Measurements from ENCODE around the gene SLC26A5.
"Not testable (repeated sequence)": the region's sequence is repeated elsewhere in the genome, so short reads cannot be mapped to it uniquely, and the experiment has no call there.

The SLC26A5 gene, protein sequence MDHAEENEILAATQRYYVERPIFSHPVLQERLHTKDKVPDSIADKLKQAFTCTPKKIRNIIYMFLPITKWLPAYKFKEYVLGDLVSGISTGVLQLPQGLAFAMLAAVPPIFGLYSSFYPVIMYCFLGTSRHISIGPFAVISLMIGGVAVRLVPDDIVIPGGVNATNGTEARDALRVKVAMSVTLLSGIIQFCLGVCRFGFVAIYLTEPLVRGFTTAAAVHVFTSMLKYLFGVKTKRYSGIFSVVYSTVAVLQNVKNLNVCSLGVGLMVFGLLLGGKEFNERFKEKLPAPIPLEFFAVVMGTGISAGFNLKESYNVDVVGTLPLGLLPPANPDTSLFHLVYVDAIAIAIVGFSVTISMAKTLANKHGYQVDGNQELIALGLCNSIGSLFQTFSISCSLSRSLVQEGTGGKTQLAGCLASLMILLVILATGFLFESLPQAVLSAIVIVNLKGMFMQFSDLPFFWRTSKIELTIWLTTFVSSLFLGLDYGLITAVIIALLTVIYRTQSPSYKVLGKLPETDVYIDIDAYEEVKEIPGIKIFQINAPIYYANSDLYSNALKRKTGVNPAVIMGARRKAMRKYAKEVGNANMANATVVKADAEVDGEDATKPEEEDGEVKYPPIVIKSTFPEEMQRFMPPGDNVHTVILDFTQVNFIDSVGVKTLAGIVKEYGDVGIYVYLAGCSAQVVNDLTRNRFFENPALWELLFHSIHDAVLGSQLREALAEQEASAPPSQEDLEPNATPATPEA

GRCh38 chr7:103446049-103446520 is at the start of gene SLC26A5:
Gene SLC26A5, minus strand, starts transcription at chr7:103446207. Its CDS starts 24,693 bp downstream, at chr7:103421514.
- Histone ChIP-seq H3K9ac (ENCODE audit: low read length) (no peak within 1 kb of the TSS), H3K4me1 (ENCODE audit: control insufficient read depth, insufficient read depth, low read length) (no peaks in the 10 kb centered on the region), H3K36me3 (ENCODE audit: control insufficient read depth, insufficient read depth, low read length) (no peaks in the 10 kb centered on the region), H3K27me3 (ENCODE audit: control insufficient read depth, insufficient read depth, low read length) (no peaks in the 10 kb centered on the region), H3K4me3 (ENCODE audit: low read length) (peak within 1 kb of the TSS; percentile 44), H3K27ac (ENCODE audit: low read depth, low read length) (no peak within 1 kb of the TSS)

DNA sequence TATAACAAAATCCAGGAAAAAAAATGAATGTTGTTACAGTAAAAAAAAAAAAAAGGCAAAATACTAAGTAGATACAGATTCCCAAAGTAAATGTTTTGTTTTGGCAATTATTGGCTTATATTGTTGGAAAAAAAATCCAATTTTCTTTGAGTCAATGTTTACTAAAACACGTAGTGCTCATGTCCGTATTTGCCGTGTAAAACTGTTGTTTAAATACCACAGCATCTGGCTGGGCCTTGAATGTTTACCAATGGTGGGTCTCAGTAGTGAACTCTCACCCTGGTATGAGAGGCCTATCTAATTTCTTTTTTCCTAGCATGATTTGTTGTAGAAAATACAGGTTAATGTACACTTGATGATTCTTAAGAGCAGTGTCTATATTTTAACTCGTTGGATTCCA is 41.4 kb upstream of the SLC26A5 start:
- Histone ChIP-seq H3K27ac (ENCODE audit: low read depth, low read length) (no peak overlapping the region), H3K9ac (ENCODE audit: low read length) (no peak overlapping the region), H3K4me3 (ENCODE audit: low read length) (no peak overlapping the region), H3K4me1 (ENCODE audit: control insufficient read depth, insufficient read depth, low read length) (no peaks in the 10 kb centered on the region), H3K36me3 (ENCODE audit: control insufficient read depth, insufficient read depth, low read length) (no peaks in the 10 kb centered on the region), H3K27me3 (ENCODE audit: control insufficient read depth, insufficient read depth, low read length) (no peaks in the 10 kb centered on the region)

DNA sequence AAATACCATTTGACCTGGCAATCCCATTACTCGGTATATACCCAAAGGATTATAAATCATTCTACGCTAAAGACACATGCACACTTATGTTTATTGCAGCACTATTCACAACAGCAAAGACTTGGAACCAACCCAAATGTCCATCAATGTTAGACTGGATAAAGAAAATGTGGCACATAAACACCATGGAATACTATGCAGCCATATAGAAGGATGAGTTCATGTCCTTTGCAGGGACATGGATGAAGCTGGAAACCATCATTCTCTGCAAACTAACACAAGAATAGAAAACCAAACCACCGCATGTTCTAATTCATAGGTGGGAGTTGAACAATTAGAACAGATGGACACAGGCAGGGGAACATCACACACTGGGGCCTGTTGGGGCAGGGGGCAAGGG is 40.9 kb upstream of the SLC26A5 start:
- H3K4me3 ChIP-seq (ENCODE audit: low read length); H3K27ac ChIP-seq (ENCODE audit: low read depth, low read length); H3K36me3 ChIP-seq (ENCODE audit: control insufficient read depth, insufficient read depth, low read length); H3K9ac ChIP-seq (ENCODE audit: low read length); H3K4me1 ChIP-seq (ENCODE audit: control insufficient read depth, insufficient read depth, low read length); H3K27me3 ChIP-seq (ENCODE audit: control insufficient read depth, insufficient read depth, low read length): not testable (repeated sequence)

DNA sequence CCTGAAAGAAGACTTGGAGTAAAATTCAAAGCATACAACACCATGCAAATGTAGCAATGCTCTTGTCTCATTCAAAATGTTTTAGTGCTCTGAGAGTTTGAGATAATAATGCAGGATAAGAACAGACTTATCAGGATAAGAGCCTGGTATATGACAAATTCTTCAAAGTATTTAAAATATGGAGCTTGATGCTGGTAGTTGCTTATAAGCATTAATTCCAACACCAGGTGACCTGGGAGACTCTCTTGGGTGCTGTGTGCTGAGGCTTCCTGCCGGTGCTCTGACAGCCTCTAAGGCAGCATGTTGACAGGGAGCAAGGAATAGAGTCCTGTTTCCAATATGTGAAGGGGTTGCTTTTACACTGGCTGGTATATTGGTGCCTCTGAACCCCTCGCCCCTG is 34.8 kb upstream of the SLC26A5 start:
- H3K36me3 ChIP-seq (ENCODE audit: control insufficient read depth, insufficient read depth, low read length), result no peaks in the 10 kb centered on the region
- no peak overlapping the region for H3K27ac ChIP-seq (ENCODE audit: low read depth, low read length)

GRCh38 chr7:103474956-103475355 is 28.9 kb upstream of the SLC26A5 start:
- H3K4me1 ChIP-seq (ENCODE audit: control insufficient read depth, insufficient read depth, low read length), result no peaks in the 10 kb centered on the region
- no peak overlapping the region for H3K4me3 ChIP-seq (ENCODE audit: low read length)

More for the DNA sequence above, 34.8 kb upstream of the SLC26A5 start:
- Histone ChIP-seq H3K9ac (ENCODE audit: low read length) (no peak overlapping the region), H3K27me3 (ENCODE audit: control insufficient read depth, insufficient read depth, low read length) (no peaks in the 10 kb centered on the region), H3K4me1 (ENCODE audit: control insufficient read depth, insufficient read depth, low read length) (no peaks in the 10 kb centered on the region), H3K4me3 (ENCODE audit: low read length) (no peak overlapping the region)

GRCh38 chr7:103469095-103469948 is 23.3 kb upstream of the SLC26A5 start:
- Histone ChIP-seq H3K36me3 (ENCODE audit: control insufficient read depth, insufficient read depth, low read length) (no peaks in the 10 kb centered on the region), H3K4me1 (ENCODE audit: control insufficient read depth, insufficient read depth, low read length) (no peaks in the 10 kb centered on the region), H3K9ac (ENCODE audit: low read length) (no peak overlapping the region), H3K27ac (ENCODE audit: low read depth, low read length) (no peak overlapping the region), H3K4me3 (ENCODE audit: low read length) (no peak overlapping the region), H3K27me3 (ENCODE audit: control insufficient read depth, insufficient read depth, low read length) (no peaks in the 10 kb centered on the region)

More at GRCh38 chr7:103474956-103475355, 28.9 kb upstream of the SLC26A5 start:
- Histone ChIP-seq H3K36me3 (ENCODE audit: control insufficient read depth, insufficient read depth, low read length) (no peaks in the 10 kb centered on the region), H3K27me3 (ENCODE audit: control insufficient read depth, insufficient read depth, low read length) (no peaks in the 10 kb centered on the region), H3K27ac (ENCODE audit: low read depth, low read length) (no peak overlapping the region), H3K9ac (ENCODE audit: low read length) (no peak overlapping the region)

DNA sequence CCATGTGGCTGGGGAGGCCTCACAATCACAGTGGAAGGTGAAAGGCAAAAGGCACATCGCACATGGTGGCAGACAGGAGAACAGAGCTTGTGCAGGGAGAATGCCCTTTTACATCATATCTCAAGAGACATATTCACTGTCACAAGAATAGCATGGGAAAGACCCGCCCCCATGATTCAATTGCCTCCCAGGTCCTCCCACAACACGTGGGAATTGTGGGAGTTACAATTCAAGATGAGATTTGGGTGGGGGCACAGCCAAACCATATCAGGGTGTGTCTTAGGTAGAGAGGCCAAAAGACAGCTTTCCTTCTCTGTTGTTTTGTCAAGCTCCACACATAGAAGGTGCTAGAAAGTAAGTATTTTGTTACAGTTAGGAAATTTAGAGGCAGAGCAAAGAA is 20.8 kb upstream of the SLC26A5 start:
- no peak overlapping the region for H3K9ac ChIP-seq (ENCODE audit: low read length)
- no peak overlapping the region for H3K27ac ChIP-seq (ENCODE audit: low read depth, low read length)
- no peaks in the 10 kb centered on the region for H3K4me1 ChIP-seq (ENCODE audit: control insufficient read depth, insufficient read depth, low read length)
- H3K4me3 ChIP-seq (ENCODE audit: low read length), result no peak overlapping the region
- no peaks in the 10 kb centered on the region for H3K27me3 ChIP-seq (ENCODE audit: control insufficient read depth, insufficient read depth, low read length)
- no peaks in the 10 kb centered on the region for H3K36me3 ChIP-seq (ENCODE audit: control insufficient read depth, insufficient read depth, low read length)

DNA sequence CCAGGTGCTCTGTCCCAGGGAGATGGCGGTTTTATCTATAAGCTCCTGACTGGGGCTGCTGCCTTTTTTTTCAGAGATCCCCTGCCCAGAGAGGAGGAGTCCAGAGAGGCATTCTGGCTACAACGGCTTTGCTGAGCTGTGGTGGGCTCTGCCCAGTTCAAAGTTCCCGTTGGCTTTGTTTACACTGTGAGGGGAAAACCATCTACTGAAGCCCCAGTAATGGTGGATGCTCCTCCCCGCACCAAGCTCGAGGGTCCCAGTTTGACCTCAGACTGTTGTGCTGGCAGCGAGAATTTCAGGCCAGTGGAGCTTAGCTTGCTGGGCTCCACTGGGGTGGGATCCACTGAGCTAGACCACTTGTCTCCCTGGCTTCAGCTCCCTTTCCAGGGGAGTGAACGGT is 16.4 kb upstream of the SLC26A5 start:
- Histone ChIP-seq H3K4me1 (ENCODE audit: control insufficient read depth, insufficient read depth, low read length) (no peaks in the 10 kb centered on the region), H3K27ac (ENCODE audit: low read depth, low read length) (no peak overlapping the region), H3K9ac (ENCODE audit: low read length) (no peak overlapping the region), H3K4me3 (ENCODE audit: low read length) (no peak overlapping the region), H3K36me3 (ENCODE audit: control insufficient read depth, insufficient read depth, low read length) (no peaks in the 10 kb centered on the region), H3K27me3 (ENCODE audit: control insufficient read depth, insufficient read depth, low read length) (no peaks in the 10 kb centered on the region)

GRCh38 chr7:103447073-103447960 is 1.3 kb upstream of the SLC26A5 start:
- no peak overlapping the region for H3K27ac ChIP-seq (ENCODE audit: low read depth, low read length)
- no peaks in the 10 kb centered on the region for H3K4me1 ChIP-seq (ENCODE audit: control insufficient read depth, insufficient read depth, low read length)
- no peaks in the 10 kb centered on the region for H3K36me3 ChIP-seq (ENCODE audit: control insufficient read depth, insufficient read depth, low read length)
- no peaks in the 10 kb centered on the region for H3K27me3 ChIP-seq (ENCODE audit: control insufficient read depth, insufficient read depth, low read length)
- no peak overlapping the region for H3K9ac ChIP-seq (ENCODE audit: low read length)
- H3K4me3 ChIP-seq (ENCODE audit: low read length), result no peak overlapping the region

- H3K4me3 ChIP-seq (ENCODE audit: low read length), result peak overlapping the region; percentile 44
- no peaks in the 10 kb centered on the region for H3K4me1 ChIP-seq (ENCODE audit: control insufficient read depth, insufficient read depth, low read length)
- no peaks in the 10 kb centered on the region for H3K36me3 ChIP-seq (ENCODE audit: control insufficient read depth, insufficient read depth, low read length)
- no peak overlapping the region for H3K27ac ChIP-seq (ENCODE audit: low read depth, low read length)
- H3K9ac ChIP-seq (ENCODE audit: low read length), result no peak overlapping the region
- H3K27me3 ChIP-seq (ENCODE audit: control insufficient read depth, insufficient read depth, low read length), result no peaks in the 10 kb centered on the region
Observed at GRCh38 chr7:103445228-103446048, 569 bp downstream of the SLC26A5 start.

- Histone ChIP-seq H3K27me3 (ENCODE audit: control insufficient read depth, insufficient read depth, low read length) (no peaks in the 10 kb centered on the region), H3K27ac (ENCODE audit: low read depth, low read length) (no peak overlapping the region), H3K36me3 (ENCODE audit: control insufficient read depth, insufficient read depth, low read length) (no peaks in the 10 kb centered on the region), H3K9ac (ENCODE audit: low read length) (no peak overlapping the region), H3K4me3 (ENCODE audit: low read length) (no peak overlapping the region), H3K4me1 (ENCODE audit: control insufficient read depth, insufficient read depth, low read length) (no peaks in the 10 kb centered on the region)
Observed at GRCh38 chr7:103439661-103440060, 6.3 kb downstream of the SLC26A5 start.
